NCI-H510A treated with DMSO at 0.1 percent for 48 hours (cell line): Measurements from ENCODE around the gene NOTCH2NLA.
"Not testable (repeated sequence)": the region's sequence is repeated elsewhere in the genome, so short reads cannot be mapped to it uniquely, and the experiment has no call there.

ENCODE experiments used
- DNase-seq: peaks from one replicate; lab custom pipeline; 2025; lab: John Stamatoyannopoulos, UW

NOTCH2NLA gene

GRCh38 chr1:146228710-146229477, at the start of gene NOTCH2NLA:
Gene NOTCH2NLA, minus strand, starts transcription at chr1:146229021. Its CDS starts 39,684 bp downstream, at chr1:146189337.
- not testable (repeated sequence) for DNase-seq

GRCh38 chr1:146278346-146278745, 49.5 kb upstream of the NOTCH2NLA start:
- not testable (repeated sequence) for DNase-seq

- not testable (repeated sequence) for DNase-seq
These were observed 48.3 kb upstream of the NOTCH2NLA start for GRCh38 chr1:146277087-146277486.

DNA sequence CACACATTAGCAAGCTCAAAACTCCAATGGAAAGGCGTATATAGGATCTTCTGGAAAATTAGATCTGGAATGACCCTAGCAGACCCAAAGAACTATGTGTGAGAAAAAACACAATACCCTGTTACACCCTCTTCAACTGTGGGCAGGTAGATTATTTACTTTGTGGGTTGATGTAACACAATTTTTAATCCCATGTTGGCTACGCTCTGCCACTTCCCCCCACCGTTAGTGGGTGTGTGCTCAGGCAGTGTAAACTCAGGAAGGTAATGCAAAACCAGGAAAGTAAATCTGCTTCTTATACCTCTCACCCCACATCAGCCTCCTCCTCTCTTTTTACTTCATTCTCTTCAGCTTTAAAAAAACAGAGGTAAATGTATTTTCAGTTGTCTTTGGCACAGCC, 45.3 kb upstream of the NOTCH2NLA start:
- DNase-seq, result not testable (repeated sequence)

- not testable (repeated sequence) for DNase-seq
These were observed 44.4 kb upstream of the NOTCH2NLA start for GRCh38 chr1:146273194-146273593.

GRCh38 chr1:146272734-146273133, 43.9 kb upstream of the NOTCH2NLA start:
- DNase-seq, result not testable (repeated sequence)

DNA sequence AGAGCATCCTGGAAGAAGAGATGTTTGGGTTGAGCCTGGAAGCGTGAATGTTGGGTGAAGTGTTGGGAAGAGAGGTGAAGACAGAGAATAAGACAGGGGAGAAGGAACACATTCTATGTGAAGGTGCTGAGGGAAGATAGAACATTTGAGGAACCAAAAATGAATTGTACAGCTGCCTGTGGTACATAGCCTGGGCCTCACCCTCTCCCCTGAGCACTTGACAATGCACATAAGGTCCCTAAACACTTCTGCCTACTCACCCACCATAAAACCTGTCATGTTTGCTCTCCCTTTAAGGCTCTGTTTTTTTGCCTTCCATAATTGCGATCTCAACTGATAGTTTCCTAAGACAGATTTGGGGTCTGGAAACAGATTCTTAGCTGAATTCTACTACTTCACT, 43.2 kb upstream of the NOTCH2NLA start:
- DNase-seq, result not testable (repeated sequence)

DNA sequence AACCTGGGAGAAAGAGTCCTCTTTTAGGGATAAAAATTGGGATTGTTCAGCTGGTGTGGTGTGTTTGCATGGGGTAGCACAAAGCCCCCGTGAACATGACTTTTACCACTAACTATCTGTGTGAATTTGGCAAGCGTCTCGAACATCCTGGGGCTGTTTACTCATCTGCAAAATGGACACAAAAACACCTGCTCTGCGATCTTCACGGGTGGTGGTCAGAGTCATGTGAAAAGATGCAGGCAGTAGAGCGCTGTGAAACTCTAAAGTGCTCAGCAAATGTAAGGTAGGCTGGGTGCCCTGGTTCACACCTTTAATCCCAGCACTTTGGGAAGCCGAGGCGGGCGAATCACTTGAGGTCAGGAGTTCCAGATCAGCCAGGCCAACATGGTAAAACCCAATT, 41.3 kb upstream of the NOTCH2NLA start:
- not testable (repeated sequence) for DNase-seq

DNA sequence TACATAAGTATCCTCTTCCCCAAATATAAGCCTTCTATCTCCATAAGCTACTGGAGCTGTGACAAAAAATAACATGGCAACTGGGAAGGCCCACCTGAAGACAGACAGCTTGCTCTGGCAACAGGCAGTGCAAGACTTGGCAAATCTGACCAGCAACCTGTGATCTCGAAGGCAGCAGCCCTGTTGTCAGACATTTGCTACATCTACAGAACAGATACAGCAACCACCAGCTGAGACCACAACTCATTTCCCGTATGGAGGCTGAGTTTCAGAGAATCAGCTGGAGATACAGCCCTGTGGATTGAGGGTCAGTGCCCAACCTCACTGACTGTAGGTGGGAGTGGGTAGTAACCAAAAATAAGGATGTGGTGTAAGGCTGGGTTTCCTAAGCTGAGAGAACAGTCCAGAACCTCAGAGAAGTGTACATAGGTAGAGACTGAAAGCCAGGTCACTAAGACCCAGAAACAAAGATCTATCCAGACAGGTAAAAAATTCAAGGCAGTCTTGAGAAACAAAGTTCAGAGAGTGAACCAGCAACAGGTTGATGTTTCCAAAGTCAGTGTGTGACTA, 37.4 kb upstream of the NOTCH2NLA start:
- not testable (repeated sequence) for DNase-seq

- DNase-seq, result not testable (repeated sequence)
These were observed 35.9 kb upstream of the NOTCH2NLA start for GRCh38 chr1:146264761-146265160.

GRCh38 chr1:146260006-146260730, 31.3 kb upstream of the NOTCH2NLA start:
- not testable (repeated sequence) for DNase-seq

- not testable (repeated sequence) for DNase-seq
These were observed 29.3 kb upstream of the NOTCH2NLA start for GRCh38 chr1:146257992-146258552.

GRCh38 chr1:146254569-146255197, 25.9 kb upstream of the NOTCH2NLA start:
- DNase-seq, result not testable (repeated sequence)

GRCh38 chr1:146253249-146253855, 24.5 kb upstream of the NOTCH2NLA start:
- not testable (repeated sequence) for DNase-seq

DNA sequence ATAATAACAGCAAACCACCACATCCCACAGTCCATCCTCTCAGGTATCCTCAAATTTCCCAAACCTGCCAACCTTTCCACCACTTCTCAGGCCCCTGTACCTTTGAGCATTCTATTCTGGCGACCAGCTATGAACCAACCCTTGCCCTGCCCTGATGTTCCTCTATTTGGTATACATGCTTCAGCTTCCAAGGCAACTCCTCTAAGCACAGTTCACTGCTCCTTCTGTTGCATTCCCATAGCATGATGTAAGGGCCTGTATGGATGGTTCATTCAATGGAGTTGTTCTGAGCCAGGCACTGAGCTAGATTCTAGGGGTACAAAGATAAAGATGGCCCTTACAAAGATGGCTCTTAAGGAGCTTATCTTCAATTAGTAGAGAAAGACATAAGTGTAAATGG, 22.7 kb upstream of the NOTCH2NLA start:
- DNase-seq, result not testable (repeated sequence)

DNA sequence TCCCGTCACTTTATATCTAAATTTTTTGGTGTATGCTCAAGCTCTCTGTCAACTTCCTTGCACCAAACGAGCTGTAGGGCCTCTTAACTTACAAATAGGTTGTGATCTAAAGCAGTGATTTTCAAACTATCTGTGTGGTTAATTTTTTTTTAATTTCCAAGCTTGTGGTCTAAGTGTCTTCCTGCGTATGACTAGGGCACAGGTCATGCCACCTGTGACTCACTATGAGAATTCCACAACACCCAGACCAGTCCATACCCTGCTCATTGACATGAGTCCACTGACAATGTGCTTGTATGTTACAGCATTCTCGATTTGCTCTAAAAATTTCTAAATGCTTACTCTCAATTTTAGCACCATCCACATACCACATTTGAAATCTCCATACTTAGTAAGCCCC, 19.8 kb upstream of the NOTCH2NLA start:
- not testable (repeated sequence) for DNase-seq

DNA sequence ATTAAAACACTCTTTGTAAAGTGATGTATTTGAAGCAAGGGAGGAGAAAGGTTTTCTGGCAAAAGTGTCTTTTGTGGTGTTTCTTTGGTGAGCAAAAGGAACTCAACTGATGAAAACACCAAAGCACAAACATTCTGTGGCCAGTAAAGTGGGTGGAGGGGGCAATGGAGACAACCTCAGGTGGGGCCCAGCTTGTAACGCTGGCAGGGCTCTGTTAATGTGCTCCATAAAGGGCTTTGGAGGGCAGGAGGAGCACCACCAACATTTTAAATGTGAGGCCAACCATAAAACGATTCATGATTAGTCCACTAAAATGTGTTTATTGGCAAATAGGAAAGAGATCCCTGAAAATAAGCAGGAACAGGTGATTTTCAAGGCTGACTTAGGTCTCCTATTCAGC, 7.8 kb upstream of the NOTCH2NLA start:
- DNase-seq, result not testable (repeated sequence)

- DNase-seq, result not testable (repeated sequence)
These were observed 7.3 kb upstream of the NOTCH2NLA start for GRCh38 chr1:146236026-146236601.

GRCh38 chr1:146228144-146228682, 608 bp downstream of the NOTCH2NLA start:
- not testable (repeated sequence) for DNase-seq

- DNase-seq, result not testable (repeated sequence)
These were observed 54.3 kb downstream of the NOTCH2NLA start for GRCh38 chr1:146174531-146174930.

- DNase-seq, result not testable (repeated sequence)
These were observed 61.1 kb downstream of the NOTCH2NLA start for GRCh38 chr1:146167740-146168139.
